Naive B cell (primary cell): ENCODE results near the gene PLXNA4. TPM values are rescaled to one million over a fixed set of nuclear protein-coding genes. Genes with fewer than 3 reads are reported as not detected.
"Not testable (repeated sequence)": the region's sequence is repeated elsewhere in the genome, so short reads cannot be mapped to it uniquely, and the experiment has no call there.

Experiments used
- ATAC-seq, 2 donors: fragments of 150-1000 bp; cut with Tn5 transposase; 2 replicates each; pipeline ENCODE4 v1.10.0; 2021; ENCODE audit warnings: low read depth in 2 of 2, mild to moderate bottlenecking in 2 of 2, moderate library complexity in 2 of 2
- DNase-seq: peaks from one replicate; pipeline ENCODE4 v3.0.0; 2022
- H3K27ac Mint-ChIP-seq, 6 donors: one replicate each; pipeline ENCODE4 v1.8.0; 2020 to 2022; ENCODE audit warnings: mild to moderate bottlenecking in 6 of 6, mixed read lengths in 6 of 6, moderate library complexity in 5 of 6, inconsistent platforms in 2 of 6
- H3K27me3 Mint-ChIP-seq, 3 donors: one replicate each; pipeline ENCODE4 v1.8.0; 2021 to 2022; ENCODE audit warnings: mixed read lengths in 3 of 3, mild to moderate bottlenecking in 1 of 3
- H3K36me3 Mint-ChIP-seq, 2 donors: one replicate each; pipeline ENCODE4 v1.8.0; 2020 to 2022; ENCODE audit warnings: mixed read lengths in 2 of 2, inconsistent platforms in 1 of 2, mild to moderate bottlenecking in 1 of 2
- H3K4me1 Mint-ChIP-seq, 3 donors: one replicate each; pipeline ENCODE4 v1.8.0; 2020 to 2022; ENCODE audit warnings: mixed read lengths in 3 of 3, inconsistent platforms in 1 of 3, mild to moderate bottlenecking in 1 of 3, moderate library complexity in 1 of 3
- H3K4me3 Mint-ChIP-seq, 8 donors: one replicate each; pipeline ENCODE4 v1.8.0; 2020 to 2022; ENCODE audit warnings: mild to moderate bottlenecking in 8 of 8, mixed read lengths in 8 of 8, moderate library complexity in 8 of 8, inconsistent platforms in 2 of 8
- H3K9me3 Mint-ChIP-seq, 7 donors: one replicate each; pipeline ENCODE4 v1.8.0; 2020 to 2022; ENCODE audit warnings: mixed read lengths in 7 of 7, mild to moderate bottlenecking in 5 of 7, inconsistent platforms in 2 of 7, moderate library complexity in 1 of 7
- polyA plus RNA-seq, 6 donors: library from polyadenylated mRNA; unstranded; fragments of 300-500 nt; fragmentation: Illumina TruSeq; gene quantifications; one replicate each; pipeline ENCODE4 v1.2.3, GENCODE V29; 2021; ENCODE audit warnings: low read depth in 6 of 6

PLXNA4 gene
- polyA plus RNA-seq, 6 donors from 2014 or later = not detected

DNA sequence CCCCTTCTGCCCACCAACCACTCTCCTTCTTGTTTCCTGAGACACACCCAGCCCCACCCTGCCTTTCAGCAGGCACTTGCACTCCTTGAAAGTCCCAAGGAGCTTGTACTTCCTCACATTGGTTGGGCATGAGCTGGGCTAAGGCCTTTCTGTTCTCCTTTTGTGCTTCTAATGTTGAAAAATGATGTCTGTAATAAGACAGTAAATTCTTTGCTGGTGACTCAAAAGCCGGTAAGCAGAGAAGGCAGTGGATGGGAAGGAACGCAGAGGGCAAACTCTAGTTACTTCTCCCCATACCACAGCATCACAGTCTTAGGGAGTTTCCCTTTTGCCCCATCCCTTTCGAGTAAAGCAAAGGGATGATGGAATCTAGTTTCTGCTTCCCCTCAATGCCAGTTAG is 185.6 kb downstream of the PLXNA4 start:
- Mint-ChIP-seq H3K27me3 (peaks cover 11 to 12% (median 11%) of the 10 kb centered on the region in 3 donors), H3K4me1 (no peaks in the 10 kb centered on the region), H3K9me3 (peaks cover 0 to 8% (median 4%) of the 10 kb centered on the region in 7 donors), H3K27ac (no peak overlapping the region), H3K4me3 (no peak overlapping the region), H3K36me3 (no peaks in the 10 kb centered on the region)
- ATAC-seq = no peak
- DNase-seq = no peak

GRCh38 chr7:132390049-132390448 is 186.2 kb downstream of the PLXNA4 start:
- H3K4me3 Mint-ChIP-seq, H3K36me3 Mint-ChIP-seq, DNase-seq, ATAC-seq, H3K4me1 Mint-ChIP-seq, H3K9me3 Mint-ChIP-seq, H3K27ac Mint-ChIP-seq: not testable (repeated sequence)
- peaks cover 6 to 11% (median 8%) of the 10 kb centered on the region in 3 donors for H3K27me3 Mint-ChIP-seq

DNA sequence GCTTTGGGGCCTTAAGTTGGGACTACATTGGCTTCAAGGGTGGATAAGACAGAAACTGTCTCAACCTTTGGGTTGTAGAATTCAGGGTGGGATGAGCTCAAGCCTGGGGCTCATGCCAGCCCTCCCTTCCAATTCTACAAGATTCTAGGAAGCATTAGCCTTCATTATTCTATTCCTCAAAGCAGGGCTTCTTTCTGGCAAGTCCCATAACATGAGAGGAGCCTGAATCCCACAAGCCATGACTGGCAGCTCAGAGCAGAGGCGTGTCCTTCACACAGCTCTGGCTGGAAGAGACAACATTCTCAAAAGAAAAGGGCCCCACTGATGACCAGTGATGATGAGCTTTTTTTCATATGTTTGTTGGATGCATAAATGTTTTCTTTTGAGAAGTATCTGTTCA is 187.6 kb downstream of the PLXNA4 start:
- Mint-ChIP-seq H3K4me1 (no peaks in the 10 kb centered on the region), H3K36me3 (no peaks in the 10 kb centered on the region), H3K27me3 (peaks cover 4 to 10% (median 5%) of the 10 kb centered on the region in 3 donors), H3K27ac (no peak overlapping the region), H3K4me3 (no peak overlapping the region), H3K9me3 (peaks cover 0 to 8% (median 4%) of the 10 kb centered on the region in 7 donors)
- ATAC-seq (no peak), DNase-seq (no peak)

GRCh38 chr7:132387596-132387995 is 188.7 kb downstream of the PLXNA4 start:
- Mint-ChIP-seq H3K9me3 (peaks cover 0 to 5% (median 4%) of the 10 kb centered on the region in 7 donors), H3K27ac (no peak overlapping the region), H3K36me3 (no peaks in the 10 kb centered on the region), H3K4me3 (no peak overlapping the region), H3K4me1 (no peaks in the 10 kb centered on the region), H3K27me3 (peaks cover 0 to 5% (median 4%) of the 10 kb centered on the region in 3 donors)
- no peak for ATAC-seq
- no peak for DNase-seq

GRCh38 chr7:132386201-132386681 is 190.0 kb downstream of the PLXNA4 start:
- Mint-ChIP-seq H3K9me3 (peaks cover 0 to 5% (median 4%) of the 10 kb centered on the region in 7 donors), H3K27me3 (peaks cover 0 to 5% (median 4%) of the 10 kb centered on the region in 3 donors), H3K4me1 (no peaks in the 10 kb centered on the region), H3K27ac (no peak overlapping the region), H3K36me3 (no peaks in the 10 kb centered on the region), H3K4me3 (no peak overlapping the region)
- ATAC-seq (no peak), DNase-seq (no peak)

DNA sequence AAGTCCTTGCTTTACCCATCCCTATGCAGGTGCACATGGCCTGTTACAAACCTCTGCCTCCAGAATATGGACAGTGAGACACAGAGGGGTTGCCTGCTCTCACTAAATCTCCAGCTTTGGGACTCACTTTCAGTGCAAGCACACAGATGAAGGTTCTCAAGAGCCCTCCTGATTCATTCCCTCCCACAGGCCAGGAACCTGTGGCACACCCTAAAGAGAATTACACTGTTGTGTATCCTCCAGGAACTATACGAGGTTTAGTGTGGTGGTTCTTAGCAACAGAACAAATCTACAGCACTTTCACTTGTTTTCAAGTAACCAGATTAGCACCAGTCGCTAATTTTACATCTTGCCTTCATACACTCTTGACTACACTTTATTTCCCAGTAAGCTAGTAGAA is 192.3 kb downstream of the PLXNA4 start:
- Mint-ChIP-seq H3K27me3 (peaks cover 0 to 5% (median 1%) of the 10 kb centered on the region in 3 donors), H3K4me1 (no peaks in the 10 kb centered on the region), H3K27ac (no peak overlapping the region), H3K9me3 (no peaks in the 10 kb centered on the region), H3K36me3 (no peaks in the 10 kb centered on the region), H3K4me3 (no peak overlapping the region)
- no peak for DNase-seq
- no peak for ATAC-seq

DNA sequence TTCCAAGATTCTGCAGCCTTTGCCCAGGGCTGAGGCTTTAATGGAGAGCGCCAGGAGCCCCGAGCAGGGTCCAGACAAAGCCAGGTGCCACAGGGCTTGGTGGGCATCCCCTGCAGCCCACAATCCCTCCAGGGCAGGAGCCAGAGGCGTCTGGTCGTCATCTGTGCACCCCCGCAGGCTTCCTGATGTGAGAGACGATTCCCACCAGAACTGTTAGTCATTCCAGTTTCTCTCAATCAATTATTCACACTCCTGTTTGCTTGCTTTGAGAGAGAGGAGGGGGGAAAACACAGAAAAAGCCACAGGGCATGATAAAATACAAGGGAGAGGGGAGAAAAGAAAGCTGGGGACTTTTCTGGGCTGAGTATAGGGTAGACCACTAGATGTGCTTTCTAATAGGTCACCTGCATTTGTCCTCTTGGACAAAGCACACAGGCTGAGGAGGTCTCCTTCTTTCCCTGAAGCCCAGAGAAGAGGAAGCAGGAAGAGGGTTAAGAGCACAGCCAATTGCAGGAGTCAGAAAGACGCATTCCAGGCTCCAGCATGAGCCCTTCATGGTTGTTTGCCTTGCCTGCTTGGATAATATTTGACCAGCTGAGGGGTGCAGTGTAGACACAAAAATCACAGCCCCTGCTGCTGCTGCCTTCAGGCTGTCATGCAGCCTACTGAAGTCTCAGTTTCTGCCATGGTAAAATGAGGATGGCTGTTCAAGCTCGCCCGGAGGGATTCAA is 194.4 kb downstream of the PLXNA4 start:
- no peaks in the 10 kb centered on the region for H3K36me3 Mint-ChIP-seq
- H3K4me3 Mint-ChIP-seq = no peak overlapping the region

GRCh38 chr7:132380059-132380458 is 196.2 kb downstream of the PLXNA4 start:
- DNase-seq (no peak), ATAC-seq (no peak)
- Mint-ChIP-seq H3K4me3 (no peak overlapping the region), H3K27ac (no peak overlapping the region), H3K9me3 (peaks cover 0 to 6% (median 2%) of the 10 kb centered on the region in 7 donors), H3K36me3 (no peaks in the 10 kb centered on the region), H3K4me1 (no peaks in the 10 kb centered on the region), H3K27me3 (peaks cover 5 to 7% (median 6%) of the 10 kb centered on the region in 3 donors)

More for the DNA sequence above, 194.4 kb downstream of the PLXNA4 start:
- DNase-seq (no peak), ATAC-seq (no peak)
- Mint-ChIP-seq H3K27me3 (peaks cover 0 to 2% (median 1%) of the 10 kb centered on the region in 3 donors), H3K4me1 (no peaks in the 10 kb centered on the region), H3K9me3 (peaks cover 0 to 2% (median 0%) of the 10 kb centered on the region in 7 donors), H3K27ac (peak overlapping the region in 1 of 6 donors; percentile 5)

DNA sequence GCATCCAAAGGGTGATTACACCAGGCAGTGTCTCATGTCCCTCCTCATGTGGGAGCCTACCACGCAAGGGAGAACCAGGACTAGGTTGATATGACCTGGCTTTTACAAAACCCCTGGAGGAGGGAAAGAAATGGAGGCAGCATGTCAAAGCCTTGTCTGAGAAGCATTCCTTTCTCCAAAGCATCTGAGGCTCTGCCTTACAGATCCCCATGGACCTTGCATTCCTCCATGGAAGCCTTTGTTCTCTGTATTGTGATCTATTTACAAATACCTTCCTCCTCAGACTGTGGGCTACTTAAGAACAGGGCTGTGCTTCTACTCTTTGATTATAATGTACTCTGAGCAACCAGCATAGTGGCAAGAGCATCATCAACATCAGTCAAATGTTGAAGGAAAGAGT is 197.0 kb downstream of the PLXNA4 start:
- H3K27me3 Mint-ChIP-seq = peaks cover 5 to 7% (median 6%) of the 10 kb centered on the region in 3 donors
- ATAC-seq (no peak), DNase-seq (no peak)
- H3K4me3 Mint-ChIP-seq = no peak overlapping the region
- no peaks in the 10 kb centered on the region for H3K4me1 Mint-ChIP-seq
- H3K36me3 Mint-ChIP-seq = no peaks in the 10 kb centered on the region
- H3K9me3 Mint-ChIP-seq = peaks cover 0 to 6% (median 2%) of the 10 kb centered on the region in 7 donors
- no peak overlapping the region for H3K27ac Mint-ChIP-seq

GRCh38 chr7:132377703-132378584 is 198.3 kb downstream of the PLXNA4 start:
- Mint-ChIP-seq H3K27me3 (peaks cover 5 to 7% (median 6%) of the 10 kb centered on the region in 3 donors), H3K27ac (no peak overlapping the region), H3K36me3 (no peaks in the 10 kb centered on the region), H3K4me1 (no peaks in the 10 kb centered on the region), H3K9me3 (peaks cover 0 to 6% (median 2%) of the 10 kb centered on the region in 7 donors), H3K4me3 (no peak overlapping the region)
- DNase-seq (no peak), ATAC-seq (no peak)

- Mint-ChIP-seq H3K9me3 (peaks cover 0 to 6% (median 2%) of the 10 kb centered on the region in 7 donors), H3K4me3 (no peak overlapping the region), H3K4me1 (no peaks in the 10 kb centered on the region), H3K36me3 (no peaks in the 10 kb centered on the region), H3K27ac (no peak overlapping the region), H3K27me3 (peaks cover 5 to 7% (median 6%) of the 10 kb centered on the region in 3 donors)
- no peak for ATAC-seq
- DNase-seq = no peak
Observed at GRCh38 chr7:132377015-132377414, 199.3 kb downstream of the PLXNA4 start.

DNA sequence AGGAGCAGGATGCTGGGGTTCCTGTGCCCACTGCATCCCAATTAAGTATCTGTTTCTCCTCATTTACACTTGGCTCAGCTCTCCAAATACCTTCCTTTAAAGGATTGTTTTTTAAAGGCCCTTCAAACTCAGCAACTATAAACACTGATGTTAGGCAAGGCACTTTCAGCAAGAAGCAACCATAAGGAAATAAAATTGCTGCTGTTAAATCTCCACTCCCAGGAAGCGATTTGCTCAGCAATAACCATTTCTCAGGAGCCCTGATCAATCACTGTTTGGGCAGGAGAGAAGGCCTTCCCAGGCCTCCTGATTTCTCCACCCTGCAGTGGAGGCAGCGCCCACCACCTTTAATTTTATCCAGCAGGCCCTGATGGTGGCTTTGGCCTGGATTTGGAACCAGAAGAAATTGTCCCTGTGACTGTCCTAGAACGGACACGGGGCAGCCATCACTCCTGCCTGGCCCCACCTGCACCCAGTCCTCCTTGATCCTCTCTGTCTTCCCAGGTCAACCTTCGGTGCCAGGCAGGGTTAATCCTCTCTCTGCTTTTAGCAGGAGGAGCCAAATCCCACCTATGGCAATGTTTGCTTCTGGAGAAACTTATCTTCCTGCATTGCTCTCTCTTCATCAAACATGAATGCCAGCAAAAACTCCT is 199.8 kb downstream of the PLXNA4 start:
- Mint-ChIP-seq H3K9me3 (peaks cover 0 to 6% (median 2%) of the 10 kb centered on the region in 7 donors), H3K36me3 (no peaks in the 10 kb centered on the region)
- no peak for ATAC-seq

DNA sequence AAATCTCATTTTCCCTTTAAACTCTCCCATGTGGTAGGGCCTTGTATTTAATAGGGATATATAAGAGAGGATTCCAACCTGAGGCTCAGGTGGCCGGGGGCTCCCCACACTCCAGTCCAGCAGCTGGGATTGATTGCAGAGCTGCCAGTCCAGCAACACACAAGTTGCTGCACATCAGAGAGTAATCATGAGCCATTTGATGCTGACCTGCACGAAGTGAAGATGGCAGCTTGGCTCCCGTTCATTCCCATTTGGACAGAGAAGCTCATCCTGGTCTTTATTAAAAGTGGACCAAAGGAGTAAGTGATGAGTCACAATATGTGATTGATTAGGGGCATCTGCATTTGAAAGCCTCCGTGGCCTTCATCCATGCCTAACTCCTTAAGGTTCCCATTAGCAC is 202.4 kb downstream of the PLXNA4 start:
- H3K4me1 Mint-ChIP-seq = no peaks in the 10 kb centered on the region
- peaks cover 7 to 11% (median 10%) of the 10 kb centered on the region in 3 donors for H3K27me3 Mint-ChIP-seq
- no peak overlapping the region for H3K27ac Mint-ChIP-seq
- no peak for ATAC-seq
- H3K9me3 Mint-ChIP-seq = peaks cover 0 to 6% (median 3%) of the 10 kb centered on the region in 7 donors
- no peak overlapping the region for H3K4me3 Mint-ChIP-seq
- DNase-seq = no peak
- H3K36me3 Mint-ChIP-seq = no peaks in the 10 kb centered on the region

More for the DNA sequence above, 199.8 kb downstream of the PLXNA4 start:
- H3K4me1 Mint-ChIP-seq = no peaks in the 10 kb centered on the region
- peaks cover 5 to 7% (median 6%) of the 10 kb centered on the region in 3 donors for H3K27me3 Mint-ChIP-seq
- no peak overlapping the region for H3K4me3 Mint-ChIP-seq
- no peak overlapping the region for H3K27ac Mint-ChIP-seq
- no peak for DNase-seq
